ENCODE results near the gene PPP6R2.
"Not testable (repeated sequence)": the region's sequence is repeated elsewhere in the genome, so short reads cannot be mapped to it uniquely, and the experiment has no call there.

GRCh38 chr22:50381021-50381555, 38.0 kb downstream of the PPP6R2 start:
- not testable (repeated sequence) for TF ChIP-seq CTCF (conservative IDR thresholded peaks at IDR 0.05; ENCODE audit: low read length); EZH2phosphoT487 (IDR thresholded peaks at IDR 0.05; ENCODE audit: borderline replicate concordance, low read depth, low read length)
